Neural progenitor cell (in vitro differentiated cells): ENCODE results near the gene MAP6. TPM values are rescaled to one million over a fixed set of nuclear protein-coding genes. Genes with fewer than 3 reads are reported as not detected.

Experiments used
- DNase-seq: peaks from one replicate; pipeline ENCODE4 v3.0.0-alpha.2; 2016; ENCODE audit warnings: low spot score
- H2AFZ ChIP-seq: fragments of 200-600 bp; sonication (generic); replicated peaks from 2 replicates; pipeline ENCODE4 v1.6.1; 2016; ENCODE audit warnings: antibody characterized with exemption
- H3F3A ChIP-seq: fragments of 200-600 bp; sonication (generic); 2 replicates; pipeline ENCODE4 v1.6.1; 2016; ENCODE audit warnings: antibody characterized with exemption, low read depth
- H3K27ac ChIP-seq: fragments of 200-600 bp; sonication (generic); 2 replicates; pipeline ENCODE4 v1.5.1; 2016; ENCODE audit warnings: mild to moderate bottlenecking
- H3K27me3 ChIP-seq: fragments of 200-600 bp; sonication (generic); 2 replicates; pipeline ENCODE4 v1.6.1; 2016; ENCODE audit warnings: mild to moderate bottlenecking, moderate library complexity
- H3K36me3 ChIP-seq: fragments of 200-600 bp; sonication (generic); 2 replicates; pipeline ENCODE4 v1.5.1; 2016
- H3K4me1 ChIP-seq: fragments of 200-600 bp; sonication (generic); 2 replicates; pipeline ENCODE4 v1.6.1; 2016; ENCODE audit warnings: mixed run types
- H3K4me2 ChIP-seq: fragments of 200-600 bp; sonication (generic); 2 replicates; pipeline ENCODE4 v1.6.1; 2016
- H3K4me3 ChIP-seq: fragments of 200-600 bp; sonication (generic); 2 replicates; pipeline ENCODE4 v1.5.1; 2016
- H3K79me2 ChIP-seq: fragments of 200-600 bp; sonication (generic); 2 replicates; pipeline ENCODE4 v1.6.1; 2016; ENCODE audit warnings: low read depth
- H3K9ac ChIP-seq: fragments of 200-600 bp; sonication (generic); 2 replicates; pipeline ENCODE4 v1.6.1; 2016
- H3K9me3 ChIP-seq: fragments of 200-600 bp; sonication (generic); 2 replicates; pipeline ENCODE4 v1.5.1; 2016; ENCODE audit warnings: low read depth
- H4K20me1 ChIP-seq: fragments of 200-600 bp; sonication (generic); 2 replicates; pipeline ENCODE4 v1.6.1; 2016; ENCODE audit warnings: low read depth
- H3K27ac Mint-ChIP-seq: 3 replicates; pipeline ENCODE4 v1.8.0; 2021; ENCODE audit warnings: mixed read lengths
- H3K27me3 Mint-ChIP-seq: 2 replicates; pipeline ENCODE4 v1.8.0; 2022; ENCODE audit warnings: low read depth, mild to moderate bottlenecking, inconsistent platforms, moderate library complexity, mixed read lengths; ENCODE audit not compliant: insufficient read depth
- H3K36me3 Mint-ChIP-seq: 3 replicates; pipeline ENCODE4 v1.8.0; 2021; ENCODE audit warnings: mixed read lengths
- H3K4me1 Mint-ChIP-seq: 3 replicates; pipeline ENCODE4 v1.8.0; 2021; ENCODE audit warnings: mixed read lengths
- H3K4me3 Mint-ChIP-seq: 3 replicates; pipeline ENCODE4 v1.8.0; 2021; ENCODE audit warnings: mild to moderate bottlenecking, moderate library complexity, mixed read lengths
- H3K9me3 Mint-ChIP-seq: 3 replicates; pipeline ENCODE4 v1.8.0; 2020; ENCODE audit warnings: mixed read lengths
- EZH2 ChIP-seq: fragments of 200-600 bp; sonication (generic); IDR thresholded peaks from 2 replicates; pipeline ENCODE4 v1.6.1; 2017; ENCODE audit warnings: antibody characterized with exemption, mild to moderate bottlenecking, moderate library complexity
- EZH2phosphoT487 ChIP-seq: fragments of 200-600 bp; sonication (generic); IDR thresholded peaks from 2 replicates; pipeline ENCODE4 v1.6.1; 2017; ENCODE audit warnings: antibody characterized with exemption
- total RNA-seq: library from RNA; depleted of rRNA; stranded (reverse); fragments of >200 nt; gene quantifications from 2 replicates; pipeline ENCODE4 v1.2.3, GENCODE V29; 2015; ENCODE audit warnings: low replicate concordance
- TF ChIP-seq, protein P1 (sequence below): fragments of 200-600 bp; sonication (generic); IDR thresholded peaks from 2 replicates; pipeline ENCODE4 v1.5.1; 2017; ENCODE audit warnings: antibody characterized with exemption, mild to moderate bottlenecking

MAP6 gene
- total RNA-seq, 1 donor from 2014 or later: 9.9 TPM

DNA sequence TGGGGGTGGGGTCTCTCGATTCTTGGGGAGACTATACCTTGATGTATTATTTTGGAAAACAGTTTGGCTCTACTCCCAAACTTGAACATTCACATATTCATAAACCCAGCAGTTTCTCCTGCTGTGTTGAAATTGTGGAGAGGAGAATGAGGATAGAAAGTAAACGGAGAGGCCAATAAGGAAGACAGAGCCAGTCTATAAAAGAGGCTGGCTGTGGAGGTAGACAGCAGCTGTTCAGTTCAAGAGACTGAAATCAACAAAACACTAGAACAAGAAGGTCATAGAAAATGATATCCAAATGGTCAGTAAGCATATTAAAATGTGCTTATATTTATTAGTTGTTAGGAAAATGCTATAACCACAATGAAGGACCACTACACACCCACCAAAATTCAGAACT is 46.9 kb upstream of the MAP6 start:
- Histone ChIP-seq H2AFZ (no peak overlapping the region), H3K4me1 (no peaks in the 10 kb centered on the region), H4K20me1 (no peaks in the 10 kb centered on the region), H3K27me3 (no peaks in the 10 kb centered on the region), H3K9ac (no peak overlapping the region), H3K27ac (no peak overlapping the region), H3K4me3 (no peak overlapping the region), H3K9me3 (no peaks in the 10 kb centered on the region), H3K36me3 (no peaks in the 10 kb centered on the region), H3K4me2 (no peak overlapping the region), H3K79me2 (no peaks in the 10 kb centered on the region), H3F3A (no peaks in the 10 kb centered on the region)
- Mint-ChIP-seq H3K27me3 (peaks cover 4% of the 10 kb centered on the region), H3K9me3 (no peaks in the 10 kb centered on the region), H3K4me1 (peaks cover 4% of the 10 kb centered on the region), H3K36me3 (no peaks in the 10 kb centered on the region), H3K27ac (no peak overlapping the region), H3K4me3 (no peak overlapping the region)
- DNase-seq: no peak
- TF ChIP-seq EZH2: no peak
- TF ChIP-seq EZH2phosphoT487: no peak
- TF ChIP-seq, protein P1, sequence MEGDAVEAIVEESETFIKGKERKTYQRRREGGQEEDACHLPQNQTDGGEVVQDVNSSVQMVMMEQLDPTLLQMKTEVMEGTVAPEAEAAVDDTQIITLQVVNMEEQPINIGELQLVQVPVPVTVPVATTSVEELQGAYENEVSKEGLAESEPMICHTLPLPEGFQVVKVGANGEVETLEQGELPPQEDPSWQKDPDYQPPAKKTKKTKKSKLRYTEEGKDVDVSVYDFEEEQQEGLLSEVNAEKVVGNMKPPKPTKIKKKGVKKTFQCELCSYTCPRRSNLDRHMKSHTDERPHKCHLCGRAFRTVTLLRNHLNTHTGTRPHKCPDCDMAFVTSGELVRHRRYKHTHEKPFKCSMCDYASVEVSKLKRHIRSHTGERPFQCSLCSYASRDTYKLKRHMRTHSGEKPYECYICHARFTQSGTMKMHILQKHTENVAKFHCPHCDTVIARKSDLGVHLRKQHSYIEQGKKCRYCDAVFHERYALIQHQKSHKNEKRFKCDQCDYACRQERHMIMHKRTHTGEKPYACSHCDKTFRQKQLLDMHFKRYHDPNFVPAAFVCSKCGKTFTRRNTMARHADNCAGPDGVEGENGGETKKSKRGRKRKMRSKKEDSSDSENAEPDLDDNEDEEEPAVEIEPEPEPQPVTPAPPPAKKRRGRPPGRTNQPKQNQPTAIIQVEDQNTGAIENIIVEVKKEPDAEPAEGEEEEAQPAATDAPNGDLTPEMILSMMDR: no peak

DNA sequence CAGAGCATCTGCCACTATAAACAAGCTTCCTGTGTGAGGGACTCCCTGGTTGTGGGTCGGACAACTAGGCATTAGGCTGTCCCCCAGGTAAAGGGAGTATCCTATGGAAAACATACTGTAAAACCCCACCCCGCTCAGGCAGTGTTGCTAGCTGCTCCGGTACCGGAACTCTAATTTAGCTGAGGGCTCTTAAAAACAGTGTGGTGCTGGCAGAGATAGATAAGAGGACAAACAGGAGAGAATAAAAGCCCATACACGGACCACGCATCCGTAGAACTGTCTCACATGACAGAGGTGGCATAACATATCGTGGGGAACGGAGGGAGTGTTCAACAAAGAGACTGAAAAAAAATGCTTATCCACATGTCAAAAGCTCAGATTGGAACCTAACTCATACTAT is 45.4 kb upstream of the MAP6 start:
- no peaks in the 10 kb centered on the region for H3K9me3 Mint-ChIP-seq
- DNase-seq: no peak
- H3K27ac Mint-ChIP-seq: no peak overlapping the region
- H3K4me3 Mint-ChIP-seq: no peak overlapping the region
- Histone ChIP-seq H3K4me1 (no peaks in the 10 kb centered on the region), H3K9ac (no peak overlapping the region), H4K20me1 (no peaks in the 10 kb centered on the region), H3F3A (no peaks in the 10 kb centered on the region), H3K36me3 (no peaks in the 10 kb centered on the region), H3K4me2 (no peak overlapping the region), H3K27ac (no peak overlapping the region), H3K79me2 (no peaks in the 10 kb centered on the region), H2AFZ (no peak overlapping the region), H3K27me3 (no peaks in the 10 kb centered on the region), H3K9me3 (no peaks in the 10 kb centered on the region), H3K4me3 (no peak overlapping the region)
- TF ChIP-seq EZH2phosphoT487: no peak
- TF ChIP-seq EZH2: no peak
- TF ChIP-seq, protein P1: no peak
- no peaks in the 10 kb centered on the region for H3K36me3 Mint-ChIP-seq
- H3K27me3 Mint-ChIP-seq: peaks cover 3% of the 10 kb centered on the region
- H3K4me1 Mint-ChIP-seq: peaks cover 2% of the 10 kb centered on the region

DNA sequence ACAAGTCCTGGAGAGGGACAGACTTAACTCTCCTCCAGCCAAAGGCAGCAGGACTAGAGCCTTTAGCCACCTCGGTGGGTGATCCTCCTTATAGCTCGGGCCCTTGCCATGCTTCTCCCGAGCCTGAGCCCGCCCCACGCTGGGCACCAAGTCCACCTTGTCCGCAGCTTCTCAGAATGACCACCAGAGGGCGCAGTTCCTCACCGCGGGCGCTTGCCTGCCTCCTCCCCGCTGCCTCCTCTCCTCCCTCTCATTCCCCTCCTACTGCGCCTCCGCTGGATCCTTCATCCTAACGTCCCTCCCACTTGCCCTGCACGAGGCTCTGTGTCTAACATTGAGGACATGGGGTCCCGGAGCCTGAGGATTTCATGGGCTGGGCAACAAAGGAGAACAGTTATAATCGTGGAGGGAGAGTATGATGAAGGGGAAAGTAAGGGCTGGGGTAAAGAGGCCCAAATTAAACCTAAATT is 37.5 kb upstream of the MAP6 start:
- no peak overlapping the region for H3K4me3 ChIP-seq
- no peaks in the 10 kb centered on the region for H3F3A ChIP-seq
- H3K36me3 ChIP-seq: no peaks in the 10 kb centered on the region
- H3K9me3 Mint-ChIP-seq: peaks cover 2% of the 10 kb centered on the region
- H4K20me1 ChIP-seq: no peaks in the 10 kb centered on the region
- no peaks in the 10 kb centered on the region for H3K4me1 ChIP-seq
- H3K9ac ChIP-seq: no peak overlapping the region
- H2AFZ ChIP-seq: peak overlapping the region; percentile 50
- H3K9me3 ChIP-seq: no peaks in the 10 kb centered on the region
- peaks cover 2% of the 10 kb centered on the region for H3K36me3 Mint-ChIP-seq
- peaks cover 7% of the 10 kb centered on the region for H3K27me3 Mint-ChIP-seq
- H3K4me1 Mint-ChIP-seq: peaks cover 9% of the 10 kb centered on the region
- peak overlapping the region; percentile 1 for H3K4me3 Mint-ChIP-seq
- no peak overlapping the region for H3K27ac ChIP-seq
- DNase-seq: peak; percentile 80
- no peaks in the 10 kb centered on the region for H3K27me3 ChIP-seq
- H3K27ac Mint-ChIP-seq: no peak overlapping the region
- no peak for TF ChIP-seq EZH2
- no peak for TF ChIP-seq EZH2phosphoT487
- TF ChIP-seq, protein P1: peak; percentile 94
- no peak overlapping the region for H3K4me2 ChIP-seq
- H3K79me2 ChIP-seq: no peaks in the 10 kb centered on the region
